Stimulated activated naive CD8-positive, alpha-beta T cell treated with anti-CD3 and anti-CD28 coated beads, Interleukin-15, amount 100 ng/mL, for 72 hours (primary cell): Measurements from ENCODE around the gene SLC35A5.
"Not testable (repeated sequence)": the region's sequence is repeated elsewhere in the genome, so short reads cannot be mapped to it uniquely, and the experiment has no call there.

ENCODE experiments used
- ATAC-seq: fragments of 150-1000 bp; cut with Tn5 transposase; 2 replicates; pipeline ENCODE4 v1.10.0; 2021; ENCODE audit warnings: mild to moderate bottlenecking, moderate library complexity
- DNase-seq, 2 donors: peaks; one replicate each; pipeline ENCODE4 v3.0.0; 2021 to 2022
- H3K27ac Mint-ChIP-seq, 2 donors: one replicate each; pipeline ENCODE4 v1.8.0; 2022; ENCODE audit warnings: mild to moderate bottlenecking in 2 of 2, mixed read lengths in 2 of 2, moderate library complexity in 2 of 2
- H3K27me3 Mint-ChIP-seq: one replicate; pipeline ENCODE4 v1.8.0; 2022; ENCODE audit warnings: mixed read lengths
- H3K4me1 Mint-ChIP-seq: one replicate; pipeline ENCODE4 v1.8.0; 2022; ENCODE audit warnings: mild to moderate bottlenecking, mixed read lengths
- H3K4me3 Mint-ChIP-seq, 2 donors: one replicate each; pipeline ENCODE4 v1.8.0; 2022; ENCODE audit warnings: mild to moderate bottlenecking in 2 of 2, mixed read lengths in 2 of 2, moderate library complexity in 1 of 2
- H3K9me3 Mint-ChIP-seq, 2 donors: one replicate each; pipeline ENCODE4 v1.8.0; 2022; ENCODE audit warnings: mixed read lengths in 2 of 2

The SLC35A5 gene

DNA sequence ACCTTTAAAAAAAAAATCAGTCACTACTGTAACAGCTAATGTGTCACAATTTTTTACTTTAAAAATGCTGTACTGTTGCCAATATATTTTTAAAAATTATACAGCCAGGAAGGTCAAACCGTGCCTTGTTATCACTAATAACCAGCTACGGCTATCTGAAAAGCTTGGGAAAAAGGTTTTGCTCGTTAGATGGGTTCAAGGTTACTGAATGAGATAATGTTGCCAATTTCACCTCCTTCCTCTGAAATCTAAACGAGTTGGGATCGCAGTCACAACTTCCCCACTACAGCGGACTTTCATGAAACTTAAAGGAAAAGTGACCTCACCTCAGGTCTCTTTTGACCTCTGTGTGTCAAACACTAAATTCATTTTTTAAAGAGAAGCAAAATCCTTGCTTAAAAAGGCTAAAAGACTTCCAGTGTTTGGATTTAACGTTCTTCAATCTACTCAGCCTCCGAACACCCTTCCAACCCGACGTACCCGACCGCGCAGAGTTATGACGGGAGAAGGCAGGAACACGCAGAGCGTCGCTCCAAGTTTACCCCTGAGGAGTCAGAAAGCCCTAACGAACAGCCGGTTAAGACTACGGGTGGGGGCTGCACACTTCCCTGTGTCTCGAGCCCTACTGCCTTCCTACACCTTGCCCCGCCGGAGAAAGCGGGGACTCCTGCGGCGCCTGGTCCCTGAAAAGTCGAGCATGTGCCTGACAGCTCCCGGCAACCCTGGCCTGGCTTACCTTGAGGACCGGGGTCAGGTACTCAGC lies 943 bp upstream of the SLC35A5 start:
- H3K27ac Mint-ChIP-seq = peak overlapping the region; percentile 92 to 97
- H3K9me3 Mint-ChIP-seq = no peaks in the 10 kb centered on the region
- H3K27me3 Mint-ChIP-seq = no peaks in the 10 kb centered on the region
- ATAC-seq (peak; percentile 54), DNase-seq (peak; percentile 63 to 74)
- peak overlapping the region; percentile 91 to 97 for H3K4me3 Mint-ChIP-seq
- H3K4me1 Mint-ChIP-seq = peaks cover 30% of the 10 kb centered on the region

DNA sequence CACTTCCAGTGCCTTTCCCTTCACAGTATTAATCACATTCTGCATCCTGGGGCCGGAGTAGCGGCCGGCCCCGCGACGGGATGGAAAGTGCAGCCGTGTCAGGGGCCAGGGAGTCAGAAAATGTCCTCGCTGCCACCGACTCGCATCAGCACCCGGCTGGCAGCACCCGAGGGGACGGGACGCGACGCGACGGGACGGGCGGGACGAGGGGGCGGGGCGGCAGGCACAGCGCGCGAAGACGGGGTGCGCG lies 436 bp upstream of the SLC35A5 start:
- ATAC-seq (peak; percentile 66), DNase-seq (no peak)
- H3K4me3 Mint-ChIP-seq = peak overlapping the region; percentile 91 to 97
- H3K27ac Mint-ChIP-seq = peak overlapping the region; percentile 92 to 97
- H3K27me3 Mint-ChIP-seq = no peaks in the 10 kb centered on the region
- peaks cover 27% of the 10 kb centered on the region for H3K4me1 Mint-ChIP-seq
- no peaks in the 10 kb centered on the region for H3K9me3 Mint-ChIP-seq

- H3K4me3 Mint-ChIP-seq, DNase-seq, ATAC-seq, H3K27me3 Mint-ChIP-seq, H3K27ac Mint-ChIP-seq, H3K9me3 Mint-ChIP-seq: not testable (repeated sequence)
- peaks cover 10% of the 10 kb centered on the region for H3K4me1 Mint-ChIP-seq
Observed at GRCh38 chr3:112564247-112564939, 2.5 kb downstream of the SLC35A5 start.

- no peaks in the 10 kb centered on the region for H3K9me3 Mint-ChIP-seq
- DNase-seq (no peak), ATAC-seq (no peak)
- H3K4me3 Mint-ChIP-seq = no peak overlapping the region
- H3K4me1 Mint-ChIP-seq = peaks cover 5% of the 10 kb centered on the region
- no peak overlapping the region for H3K27ac Mint-ChIP-seq
- H3K27me3 Mint-ChIP-seq = no peaks in the 10 kb centered on the region
Observed at GRCh38 chr3:112564940-112565305, 3.1 kb downstream of the SLC35A5 start.

GRCh38 chr3:112568642-112569041 lies 6.8 kb downstream of the SLC35A5 start:
- Mint-ChIP-seq H3K9me3 (no peaks in the 10 kb centered on the region), H3K27ac (no peak overlapping the region), H3K4me1 (no peaks in the 10 kb centered on the region), H3K27me3 (no peaks in the 10 kb centered on the region), H3K4me3 (no peak overlapping the region)
- no peak for DNase-seq
- ATAC-seq = no peak

GRCh38 chr3:112569265-112569664 lies 7.4 kb downstream of the SLC35A5 start:
- Mint-ChIP-seq H3K4me1 (no peaks in the 10 kb centered on the region), H3K4me3 (no peak overlapping the region), H3K9me3 (no peaks in the 10 kb centered on the region), H3K27me3 (no peaks in the 10 kb centered on the region), H3K27ac (no peak overlapping the region)
- ATAC-seq (no peak), DNase-seq (no peak)

- Mint-ChIP-seq H3K9me3 (no peaks in the 10 kb centered on the region), H3K27me3 (no peaks in the 10 kb centered on the region), H3K4me3 (no peak overlapping the region), H3K4me1 (no peaks in the 10 kb centered on the region), H3K27ac (no peak overlapping the region)
- DNase-seq (no peak), ATAC-seq (no peak)
Observed at GRCh38 chr3:112572701-112573100, 10.9 kb downstream of the SLC35A5 start.

DNA sequence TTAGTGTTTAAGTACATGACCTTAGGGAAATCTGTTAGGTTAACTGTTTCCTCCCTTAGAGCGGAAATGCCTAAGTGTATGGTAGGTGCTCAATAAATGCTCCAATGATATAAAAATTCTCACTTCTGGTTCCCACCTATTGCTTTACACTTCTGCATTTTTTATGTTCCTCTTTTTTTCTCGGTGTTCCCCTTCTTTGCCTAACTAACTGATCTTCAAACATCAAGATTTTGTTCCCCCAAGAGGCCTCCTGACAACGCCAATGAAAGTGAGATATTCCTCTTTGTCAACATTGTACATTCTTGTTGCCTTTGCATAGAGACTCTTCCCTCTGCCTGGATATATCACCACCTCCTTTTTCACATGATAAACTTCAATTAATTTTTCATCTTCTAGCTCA lies 17.4 kb downstream of the SLC35A5 start:
- H3K4me3 Mint-ChIP-seq = no peak overlapping the region
- H3K4me1 Mint-ChIP-seq = no peaks in the 10 kb centered on the region
- H3K27me3 Mint-ChIP-seq = no peaks in the 10 kb centered on the region
- H3K27ac Mint-ChIP-seq = no peak overlapping the region
- DNase-seq (no peak), ATAC-seq (no peak)
- H3K9me3 Mint-ChIP-seq = no peaks in the 10 kb centered on the region

GRCh38 chr3:112579697-112580096 lies 17.9 kb downstream of the SLC35A5 start:
- ATAC-seq = no peak
- DNase-seq = no peak
- Mint-ChIP-seq H3K27ac (no peak overlapping the region), H3K27me3 (no peaks in the 10 kb centered on the region), H3K9me3 (no peaks in the 10 kb centered on the region), H3K4me1 (no peaks in the 10 kb centered on the region), H3K4me3 (no peak overlapping the region)

DNA sequence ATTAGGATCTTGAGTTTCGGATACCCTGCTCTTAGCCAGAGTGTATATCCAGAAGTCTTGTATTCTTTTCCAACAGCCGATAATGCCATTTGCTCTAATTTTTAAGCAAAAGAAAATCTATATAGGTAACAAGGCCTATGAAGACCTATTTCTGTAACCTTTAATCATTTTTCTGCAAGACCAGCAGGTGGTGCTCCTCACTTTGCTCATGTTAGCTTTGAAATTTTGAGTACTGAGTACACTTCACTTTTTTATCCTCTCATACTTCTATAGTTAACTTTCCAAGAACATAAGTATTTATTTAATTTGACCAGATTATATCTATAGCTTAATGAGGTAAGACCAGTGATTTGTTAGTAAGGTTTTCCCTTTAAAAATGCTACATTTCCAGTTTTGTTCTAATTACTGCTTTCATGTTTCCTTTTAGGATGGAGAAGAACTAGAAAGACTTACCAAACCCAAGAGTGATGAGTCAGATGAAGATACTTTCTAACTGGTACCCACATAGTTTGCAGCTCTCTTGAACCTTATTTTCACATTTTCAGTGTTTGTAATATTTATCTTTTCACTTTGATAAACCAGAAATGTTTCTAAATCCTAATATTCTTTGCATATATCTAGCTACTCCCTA lies 20.5 kb downstream of the SLC35A5 start:
- H3K4me3 Mint-ChIP-seq = no peak overlapping the region
- peak in 1 of 2 donors; percentile 14 for DNase-seq
- H3K27me3 Mint-ChIP-seq = no peaks in the 10 kb centered on the region
- peaks cover 2% of the 10 kb centered on the region for H3K4me1 Mint-ChIP-seq
- no peaks in the 10 kb centered on the region for H3K9me3 Mint-ChIP-seq
- ATAC-seq = peak; percentile 56
- H3K27ac Mint-ChIP-seq = no peak overlapping the region

DNA sequence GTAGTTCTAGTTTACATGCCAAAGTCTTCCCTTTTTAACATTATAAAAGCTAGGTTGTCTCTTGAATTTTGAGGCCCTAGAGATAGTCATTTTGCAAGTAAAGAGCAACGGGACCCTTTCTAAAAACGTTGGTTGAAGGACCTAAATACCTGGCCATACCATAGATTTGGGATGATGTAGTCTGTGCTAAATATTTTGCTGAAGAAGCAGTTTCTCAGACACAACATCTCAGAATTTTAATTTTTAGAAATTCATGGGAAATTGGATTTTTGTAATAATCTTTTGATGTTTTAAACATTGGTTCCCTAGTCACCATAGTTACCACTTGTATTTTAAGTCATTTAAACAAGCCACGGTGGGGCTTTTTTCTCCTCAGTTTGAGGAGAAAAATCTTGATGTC lies 21.3 kb downstream of the SLC35A5 start:
- H3K27ac Mint-ChIP-seq = no peak overlapping the region
- ATAC-seq (no peak), DNase-seq (no peak)
- peaks cover 5% of the 10 kb centered on the region for H3K4me1 Mint-ChIP-seq
- no peak overlapping the region for H3K4me3 Mint-ChIP-seq
- no peaks in the 10 kb centered on the region for H3K9me3 Mint-ChIP-seq
- no peaks in the 10 kb centered on the region for H3K27me3 Mint-ChIP-seq

GRCh38 chr3:112585782-112586181 lies 23.9 kb downstream of the SLC35A5 start:
- no peak for DNase-seq
- Mint-ChIP-seq H3K4me3 (no peak overlapping the region), H3K27ac (no peak overlapping the region), H3K27me3 (no peaks in the 10 kb centered on the region), H3K4me1 (peaks cover 5% of the 10 kb centered on the region), H3K9me3 (no peaks in the 10 kb centered on the region)
- ATAC-seq = no peak

DNA sequence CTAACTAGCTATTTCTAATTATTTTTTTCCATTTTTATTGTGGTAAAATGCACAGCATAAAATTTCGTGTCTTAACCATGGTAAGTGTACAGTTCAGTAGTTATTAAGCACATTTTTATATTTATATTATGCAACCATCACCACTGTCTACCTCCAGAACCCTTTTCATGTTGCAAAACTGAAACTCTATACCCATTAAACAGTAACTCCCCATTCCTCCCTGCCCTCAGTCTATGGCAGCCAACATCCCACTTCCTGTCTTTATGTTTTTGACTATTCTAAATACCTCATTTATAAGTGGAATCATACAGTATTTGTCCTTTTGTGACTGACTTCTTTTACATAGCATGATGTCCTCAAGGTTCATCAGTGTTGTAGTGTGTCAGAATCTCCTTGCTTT lies 25.5 kb downstream of the SLC35A5 start:
- H3K27me3 Mint-ChIP-seq = no peaks in the 10 kb centered on the region
- no peak overlapping the region for H3K4me3 Mint-ChIP-seq
- ATAC-seq = no peak
- no peaks in the 10 kb centered on the region for H3K9me3 Mint-ChIP-seq
- no peak for DNase-seq
- H3K4me1 Mint-ChIP-seq = peaks cover 5% of the 10 kb centered on the region
- no peak overlapping the region for H3K27ac Mint-ChIP-seq

GRCh38 chr3:112593258-112593657 lies 31.4 kb downstream of the SLC35A5 start:
- Mint-ChIP-seq H3K27me3 (no peaks in the 10 kb centered on the region), H3K9me3 (no peaks in the 10 kb centered on the region), H3K4me3 (no peak overlapping the region), H3K27ac (no peak overlapping the region), H3K4me1 (no peaks in the 10 kb centered on the region)
- DNase-seq (no peak), ATAC-seq (no peak)

- Mint-ChIP-seq H3K9me3 (no peaks in the 10 kb centered on the region), H3K27ac (no peak overlapping the region), H3K4me1 (no peaks in the 10 kb centered on the region), H3K27me3 (no peaks in the 10 kb centered on the region), H3K4me3 (no peak overlapping the region)
- ATAC-seq = no peak
- no peak for DNase-seq
Observed at GRCh38 chr3:112594856-112595255, 33.0 kb downstream of the SLC35A5 start.

- no peak overlapping the region for H3K4me3 Mint-ChIP-seq
- ATAC-seq = no peak
- no peaks in the 10 kb centered on the region for H3K9me3 Mint-ChIP-seq
- no peak for DNase-seq
- peaks cover 12% of the 10 kb centered on the region for H3K4me1 Mint-ChIP-seq
- H3K27me3 Mint-ChIP-seq = no peaks in the 10 kb centered on the region
- peak overlapping the region in 1 of 2 donors; percentile 34 for H3K27ac Mint-ChIP-seq
Observed at GRCh38 chr3:112597945-112598344, 36.1 kb downstream of the SLC35A5 start.
